Vagina (tissue), 2 donors: ENCODE results near the gene PRRT1B. TPM values are rescaled to one million over a fixed set of nuclear protein-coding genes. Genes with fewer than 3 reads are reported as not detected.
"Not testable (repeated sequence)": the region's sequence is repeated elsewhere in the genome, so short reads cannot be mapped to it uniquely, and the experiment has no call there.

Experiments used
- DNase-seq, 2 donors: peaks; one replicate each; pipeline ENCODE4 v3.0.0-alpha.2; 2017; ENCODE audit errors: extremely low spot score in 2 of 2
- H3K27ac ChIP-seq: fragments of 200-600 bp; sonication (generic); one replicate; pipeline ENCODE4 v1.5.1; 2019
- H3K27me3 ChIP-seq: fragments of 200-600 bp; sonication (generic); one replicate; pipeline ENCODE4 v1.5.1; 2019
- H3K36me3 ChIP-seq, 2 donors: fragments of 200-600 bp; sonication (generic); one replicate each; pipeline ENCODE4 v1.5.1; 2017 to 2019
- H3K4me1 ChIP-seq: fragments of 200-600 bp; sonication (generic); one replicate; pipeline ENCODE4 v1.5.1; 2019
- H3K4me3 ChIP-seq, 2 donors: fragments of 200-600 bp; sonication (generic); 1 replicate in 1 of 2; 2 replicates in 1 of 2; pipeline ENCODE4 v1.5.1; 2016 to 2019
- H3K9me3 ChIP-seq: fragments of 200-600 bp; sonication (generic); one replicate; pipeline ENCODE4 v1.5.1; 2019
- CTCF ChIP-seq, 3 experiments: fragments of 450-650 bp in 2 of 3; fragments of 200-600 bp in 1 of 3; sonication (generic) in 1 of 3; IDR thresholded peaks; one replicate each; pipeline ENCODE4 v1.5.1; 2017 to 2019; ENCODE audit warnings: antibody characterized with exemption in 3 of 3, mild to moderate bottlenecking in 2 of 3, moderate library complexity in 2 of 3
- POLR2A ChIP-seq, 2 donors: fragments of 450-650 bp; IDR thresholded peaks; one replicate each; pipeline ENCODE4 v1.6.1; 2017; ENCODE audit warnings: antibody characterized with exemption in 2 of 2, mild to moderate bottlenecking in 2 of 2, moderate library complexity in 2 of 2
- POLR2AphosphoS5 ChIP-seq, 2 donors: sonication (generic); formaldehyde crosslinking; IDR thresholded peaks; one replicate each; pipeline ENCODE4 v1.9.0; 2017; ENCODE audit warnings: antibody characterized with exemption in 2 of 2, mild to moderate bottlenecking in 2 of 2, low read depth in 1 of 2; ENCODE audit not compliant: insufficient read depth in 1 of 2
- intact Hi-C: fragments of 100-400 bp; cut with DNase I; formaldehyde crosslinking; loops from one replicate; pipeline ENCODE4 v1.15.1; 2023
- total RNA-seq: library from RNA; depleted of rRNA; stranded (reverse); fragments of >200 nt; gene quantifications from one replicate; pipeline ENCODE4 v1.2.3, GENCODE V29; 2016

PRRT1B gene
- total RNA-seq, 1 donor from 2014 or later, result not detected

- H3K27ac ChIP-seq, result no peak overlapping the region
- no peak for DNase-seq
- intact Hi-C loops, result no loop called here
Measured at GRCh38 chr9:131505012-131505411, 40.3 kb upstream of the PRRT1B start.

GRCh38 chr9:131511416-131511815 lies 33.9 kb upstream of the PRRT1B start:
- Histone ChIP-seq H3K4me3 (no peak overlapping the region), H3K36me3 (peaks cover 0 to 64% of the 10 kb centered on the region in 2 donors), H3K4me1 (no peaks in the 10 kb centered on the region), H3K27ac (no peak overlapping the region), H3K27me3 (no peaks in the 10 kb centered on the region), H3K9me3 (no peaks in the 10 kb centered on the region)
- intact Hi-C loops, result no loop called here
- no peak for TF ChIP-seq POLR2A (IDR thresholded peaks at IDR 0.05)
- no peak for TF ChIP-seq POLR2AphosphoS5 (IDR thresholded peaks at IDR 0.05; ENCODE audit: insufficient read depth in 1 of 2, low read depth in 1 of 2)
- no peak for TF ChIP-seq CTCF (IDR thresholded peaks at IDR 0.05)
- no peak for DNase-seq

More at GRCh38 chr9:131505012-131505411, 40.3 kb upstream of the PRRT1B start:
- Histone ChIP-seq H3K27me3 (no peaks in the 10 kb centered on the region), H3K36me3 (peaks cover 0 to 5% of the 10 kb centered on the region in 2 donors), H3K4me1 (peaks cover 31% of the 10 kb centered on the region), H3K4me3 (no peak overlapping the region), H3K9me3 (no peaks in the 10 kb centered on the region)
- no peak for TF ChIP-seq POLR2A (IDR thresholded peaks at IDR 0.05)
- no peak for TF ChIP-seq CTCF (IDR thresholded peaks at IDR 0.05)
- no peak for TF ChIP-seq POLR2AphosphoS5 (IDR thresholded peaks at IDR 0.05; ENCODE audit: insufficient read depth in 1 of 2, low read depth in 1 of 2)

- intact Hi-C loops, result no loop called here
- no peak overlapping the region for H3K4me3 ChIP-seq
- H3K27ac ChIP-seq, result no peak overlapping the region
- H3K9me3 ChIP-seq, result no peaks in the 10 kb centered on the region
- DNase-seq, result no peak
- no peaks in the 10 kb centered on the region for H3K27me3 ChIP-seq
- H3K36me3 ChIP-seq, result peaks cover 0 to 69% of the 10 kb centered on the region in 2 donors
- H3K4me1 ChIP-seq, result no peaks in the 10 kb centered on the region
- TF ChIP-seq POLR2AphosphoS5 (IDR thresholded peaks at IDR 0.05; ENCODE audit: insufficient read depth in 1 of 2, low read depth in 1 of 2), result no peak
- TF ChIP-seq CTCF (IDR thresholded peaks at IDR 0.05), result no peak
- no peak for TF ChIP-seq POLR2A (IDR thresholded peaks at IDR 0.05)
Measured at GRCh38 chr9:131511880-131512279, 33.4 kb upstream of the PRRT1B start.

- no peaks in the 10 kb centered on the region for H3K9me3 ChIP-seq
- H3K36me3 ChIP-seq, result peaks cover 0 to 76% of the 10 kb centered on the region in 2 donors
- H3K4me1 ChIP-seq, result no peaks in the 10 kb centered on the region
- no peaks in the 10 kb centered on the region for H3K27me3 ChIP-seq
- TF ChIP-seq POLR2A (IDR thresholded peaks at IDR 0.05) (no peak), CTCF (IDR thresholded peaks at IDR 0.05) (no peak), POLR2AphosphoS5 (IDR thresholded peaks at IDR 0.05; ENCODE audit: insufficient read depth in 1 of 2, low read depth in 1 of 2) (no peak)
- intact Hi-C loops, result no loop called here
- DNase-seq, result no peak
- H3K27ac ChIP-seq, result no peak overlapping the region
- H3K4me3 ChIP-seq, result no peak overlapping the region
Measured at GRCh38 chr9:131513177-131513576, 32.1 kb upstream of the PRRT1B start.

- intact Hi-C loops, H3K9me3 ChIP-seq, H3K4me3 ChIP-seq, DNase-seq, H3K27ac ChIP-seq, H3K4me1 ChIP-seq, H3K27me3 ChIP-seq: not testable (repeated sequence)
- peaks cover 0 to 89% of the 10 kb centered on the region in 2 donors for H3K36me3 ChIP-seq
Measured at GRCh38 chr9:131515559-131516031, 29.7 kb upstream of the PRRT1B start.
